OCI-LY3 (cell line): ENCODE data around the gene GRAP2.

ENCODE experiments used
- EZH2phosphoT487 ChIP-seq: fragments of 200-600 bp; shearing (Covaris generic); IDR thresholded peaks from 2 replicates; pipeline ENCODE4 v1.6.1; 2018; ENCODE audit warnings: antibody characterized with exemption, mixed run types, low read depth
- TF ChIP-seq, protein P1 (sequence below): fragments of 200-600, 300-600 bp; sonication (generic); IDR thresholded peaks from 2 replicates; pipeline ENCODE4 v1.5.1; 2014; ENCODE audit warnings: antibody characterized with exemption, low read length, low read depth

DNA sequence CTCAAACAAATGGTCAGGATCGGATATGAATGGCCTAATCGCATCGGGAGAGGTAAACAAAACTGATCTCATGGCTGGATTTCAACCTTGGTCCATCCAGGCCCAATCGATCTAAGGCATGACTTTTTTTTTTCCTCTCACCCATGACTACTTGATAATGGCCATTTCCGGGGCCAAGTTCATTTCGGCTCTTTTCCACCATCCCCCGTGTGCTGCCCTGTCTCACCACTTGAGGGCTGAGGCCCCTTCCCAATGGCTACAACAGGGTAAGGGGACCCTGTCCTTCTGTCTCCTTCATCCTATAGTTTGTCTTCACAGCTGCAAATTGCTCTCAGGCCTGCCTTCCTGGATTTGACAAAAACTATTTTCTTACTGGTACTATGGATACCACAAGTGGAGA, 26.7 kb downstream of the GRAP2 start:
- TF ChIP-seq, protein P1, sequence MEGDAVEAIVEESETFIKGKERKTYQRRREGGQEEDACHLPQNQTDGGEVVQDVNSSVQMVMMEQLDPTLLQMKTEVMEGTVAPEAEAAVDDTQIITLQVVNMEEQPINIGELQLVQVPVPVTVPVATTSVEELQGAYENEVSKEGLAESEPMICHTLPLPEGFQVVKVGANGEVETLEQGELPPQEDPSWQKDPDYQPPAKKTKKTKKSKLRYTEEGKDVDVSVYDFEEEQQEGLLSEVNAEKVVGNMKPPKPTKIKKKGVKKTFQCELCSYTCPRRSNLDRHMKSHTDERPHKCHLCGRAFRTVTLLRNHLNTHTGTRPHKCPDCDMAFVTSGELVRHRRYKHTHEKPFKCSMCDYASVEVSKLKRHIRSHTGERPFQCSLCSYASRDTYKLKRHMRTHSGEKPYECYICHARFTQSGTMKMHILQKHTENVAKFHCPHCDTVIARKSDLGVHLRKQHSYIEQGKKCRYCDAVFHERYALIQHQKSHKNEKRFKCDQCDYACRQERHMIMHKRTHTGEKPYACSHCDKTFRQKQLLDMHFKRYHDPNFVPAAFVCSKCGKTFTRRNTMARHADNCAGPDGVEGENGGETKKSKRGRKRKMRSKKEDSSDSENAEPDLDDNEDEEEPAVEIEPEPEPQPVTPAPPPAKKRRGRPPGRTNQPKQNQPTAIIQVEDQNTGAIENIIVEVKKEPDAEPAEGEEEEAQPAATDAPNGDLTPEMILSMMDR = 0 out of 2 replicates have a peak, but pooled peaks have one; percentile 12
- TF ChIP-seq EZH2phosphoT487 = no peak
